Breast epithelium (tissue), 4 donors: Measurements from ENCODE around the gene MYL9. TPM values are rescaled to one million over a fixed set of nuclear protein-coding genes. Genes with fewer than 3 reads are reported as not detected.
A peak's percentile ranks its signal among the peaks of the same experiment; 100 is the strongest.

Experiments
- DNase-seq, 2 donors: peaks; one replicate each; pipeline ENCODE4 v3.0.0-alpha.2; 2019; ENCODE audit warnings: low spot score in 2 of 2
- H3K27ac ChIP-seq, 2 donors: fragments of 200-600 bp; sonication (generic) in 1 of 2; one replicate each; pipeline ENCODE4 v1.5.1; 2016 to 2019; ENCODE audit warnings: mild to moderate bottlenecking in 1 of 2
- H3K27me3 ChIP-seq, 2 donors: fragments of 200-600 bp; sonication (generic) in 1 of 2; one replicate each; pipeline versions ENCODE4 v1.5.1 to v1.6.0; 2017 to 2019; ENCODE audit warnings: control low read depth in 1 of 2, mild to moderate bottlenecking in 1 of 2
- H3K36me3 ChIP-seq: fragments of 200-600 bp; one replicate; pipeline ENCODE4 v1.5.1; 2019
- H3K4me1 ChIP-seq, 2 donors: fragments of 200-600 bp; sonication (generic); one replicate each; pipeline ENCODE4 v1.5.1; 2016 to 2019; ENCODE audit warnings: control low read depth in 1 of 2
- H3K4me3 ChIP-seq, 3 donors: fragments of 200-600 bp; sonication (generic); 1 replicate in 2 of 3; 2 replicates in 1 of 3; pipeline ENCODE4 v1.5.1; 2016 to 2019; ENCODE audit warnings: mild to moderate bottlenecking in 3 of 3, moderate library complexity in 2 of 3
- H3K9me3 ChIP-seq, 2 donors: fragments of 200-600 bp; sonication (generic) in 1 of 2; one replicate each; pipeline ENCODE4 v1.5.1; 2016 to 2019; ENCODE audit warnings: control low read depth in 1 of 2
- POLR2A ChIP-seq: fragments of 450-650 bp; IDR thresholded peaks from one replicate; pipeline ENCODE4 v1.6.1; 2016; ENCODE audit warnings: antibody characterized with exemption, mild to moderate bottlenecking, moderate library complexity
- POLR2AphosphoS5 ChIP-seq, 3 donors: sonication (generic); formaldehyde crosslinking; IDR thresholded peaks; one replicate each; pipeline ENCODE4 v1.6.1; 2017; ENCODE audit warnings: antibody characterized with exemption in 3 of 3
- intact Hi-C: fragments of 100-400 bp; cut with DNase I; formaldehyde crosslinking; loops from one replicate; pipeline ENCODE4 v1.15.1; 2023; ENCODE audit warnings: low total_unique reads
- total RNA-seq, 3 donors: library from RNA; depleted of rRNA; stranded (reverse); fragments of >200 nt; gene quantifications; one replicate each; pipeline ENCODE4 v1.1.0, GENCODE V29; 2016
- TF ChIP-seq, protein P1 (sequence below), 3 donors: fragments of 450-650 bp; IDR thresholded peaks; one replicate each; pipeline ENCODE4 v1.5.1; 2016 to 2017; ENCODE audit warnings: antibody characterized with exemption in 3 of 3, mild to moderate bottlenecking in 3 of 3, moderate library complexity in 3 of 3

The MYL9 gene
- total RNA-seq, 3 donors from 2014 or later, result 72.9 to 112 (median 91.8) TPM

DNA sequence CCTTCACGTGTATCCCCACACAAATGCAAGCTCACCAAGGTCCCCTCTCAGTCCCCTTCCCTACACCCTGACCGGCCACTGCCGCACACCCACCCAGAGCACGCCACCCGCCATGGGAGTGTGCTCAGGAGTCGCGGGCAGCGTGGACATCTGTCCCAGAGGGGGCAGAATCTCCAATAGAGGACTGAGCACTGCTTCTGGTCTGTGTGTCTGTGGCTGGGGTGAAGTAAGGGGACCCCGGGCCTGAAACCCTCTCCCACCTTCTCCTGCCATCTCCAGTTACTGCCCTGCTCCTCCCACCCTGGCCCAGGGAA lies 8.3 kb downstream of the MYL9 start:
- intact Hi-C loops, result no loop called here
- Histone ChIP-seq H3K27ac (peak overlapping the region in 1 of 2 donors; percentile 68), H3K4me3 (no peak overlapping the region), H3K9me3 (no peaks in the 10 kb centered on the region), H3K4me1 (peaks cover 0 to under 1% of the 10 kb centered on the region in 2 donors), H3K36me3 (no peaks in the 10 kb centered on the region), H3K27me3 (no peaks in the 10 kb centered on the region)
- no peak for DNase-seq
- TF ChIP-seq POLR2AphosphoS5 (IDR thresholded peaks at IDR 0.05), result peak in 1 of 3 donors; percentile 39
- TF ChIP-seq, protein P1, sequence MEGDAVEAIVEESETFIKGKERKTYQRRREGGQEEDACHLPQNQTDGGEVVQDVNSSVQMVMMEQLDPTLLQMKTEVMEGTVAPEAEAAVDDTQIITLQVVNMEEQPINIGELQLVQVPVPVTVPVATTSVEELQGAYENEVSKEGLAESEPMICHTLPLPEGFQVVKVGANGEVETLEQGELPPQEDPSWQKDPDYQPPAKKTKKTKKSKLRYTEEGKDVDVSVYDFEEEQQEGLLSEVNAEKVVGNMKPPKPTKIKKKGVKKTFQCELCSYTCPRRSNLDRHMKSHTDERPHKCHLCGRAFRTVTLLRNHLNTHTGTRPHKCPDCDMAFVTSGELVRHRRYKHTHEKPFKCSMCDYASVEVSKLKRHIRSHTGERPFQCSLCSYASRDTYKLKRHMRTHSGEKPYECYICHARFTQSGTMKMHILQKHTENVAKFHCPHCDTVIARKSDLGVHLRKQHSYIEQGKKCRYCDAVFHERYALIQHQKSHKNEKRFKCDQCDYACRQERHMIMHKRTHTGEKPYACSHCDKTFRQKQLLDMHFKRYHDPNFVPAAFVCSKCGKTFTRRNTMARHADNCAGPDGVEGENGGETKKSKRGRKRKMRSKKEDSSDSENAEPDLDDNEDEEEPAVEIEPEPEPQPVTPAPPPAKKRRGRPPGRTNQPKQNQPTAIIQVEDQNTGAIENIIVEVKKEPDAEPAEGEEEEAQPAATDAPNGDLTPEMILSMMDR (IDR thresholded peaks at IDR 0.05), result no peak

DNA sequence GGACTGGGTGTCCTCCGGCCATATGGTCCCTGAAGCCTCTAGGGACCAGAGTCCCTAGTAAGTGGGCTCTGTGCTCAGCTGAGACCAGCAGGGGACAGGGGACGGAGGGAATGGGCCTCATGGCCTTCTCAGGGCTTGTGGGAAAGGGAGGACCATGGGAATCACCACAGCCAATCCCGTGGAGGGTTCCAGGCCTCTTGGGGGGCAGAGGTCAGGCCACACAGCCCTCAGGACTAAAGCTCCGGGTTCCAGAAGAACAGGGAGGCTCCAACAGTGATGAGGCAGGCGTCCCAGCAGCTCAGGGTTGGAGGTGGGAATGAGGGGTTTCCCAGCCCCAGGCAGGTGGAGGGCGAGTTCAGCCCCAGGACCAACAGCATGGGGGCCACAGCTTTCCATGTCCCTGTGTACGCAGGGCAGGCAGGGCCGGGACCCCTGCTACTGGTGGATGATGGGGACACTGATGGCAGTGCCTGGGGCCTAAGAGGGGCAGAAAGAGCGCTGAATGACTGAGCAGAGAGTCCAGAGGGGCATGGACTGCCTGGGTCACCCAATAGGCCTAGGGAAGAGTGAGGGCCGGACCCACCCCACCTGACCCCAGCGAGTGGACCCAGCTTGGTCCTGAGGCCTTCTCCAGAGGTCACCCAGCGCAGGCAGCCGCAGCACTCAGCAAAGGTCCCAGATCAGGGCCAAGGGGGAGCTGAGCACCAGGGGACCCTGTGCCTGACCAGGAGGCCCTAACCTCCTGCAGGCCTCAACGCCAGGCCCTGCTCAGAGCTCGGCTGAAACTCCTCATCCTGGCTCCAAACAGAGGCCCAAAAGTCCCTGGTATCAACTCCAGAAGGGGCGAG lies 8.8 kb downstream of the MYL9 start:
- DNase-seq, result no peak
- TF ChIP-seq POLR2AphosphoS5 (IDR thresholded peaks at IDR 0.05) (no peak), POLR2A (no peak)
- TF ChIP-seq, protein P1 (IDR thresholded peaks at IDR 0.05), result no peak
- intact Hi-C loops, result no loop called here
- peak overlapping the region; percentile 54 to 68 for H3K27ac ChIP-seq
- H3K9me3 ChIP-seq, result no peaks in the 10 kb centered on the region
- no peak overlapping the region for H3K4me3 ChIP-seq
- no peaks in the 10 kb centered on the region for H3K27me3 ChIP-seq
- no peaks in the 10 kb centered on the region for H3K36me3 ChIP-seq
- no peaks in the 10 kb centered on the region for H3K4me1 ChIP-seq

DNA sequence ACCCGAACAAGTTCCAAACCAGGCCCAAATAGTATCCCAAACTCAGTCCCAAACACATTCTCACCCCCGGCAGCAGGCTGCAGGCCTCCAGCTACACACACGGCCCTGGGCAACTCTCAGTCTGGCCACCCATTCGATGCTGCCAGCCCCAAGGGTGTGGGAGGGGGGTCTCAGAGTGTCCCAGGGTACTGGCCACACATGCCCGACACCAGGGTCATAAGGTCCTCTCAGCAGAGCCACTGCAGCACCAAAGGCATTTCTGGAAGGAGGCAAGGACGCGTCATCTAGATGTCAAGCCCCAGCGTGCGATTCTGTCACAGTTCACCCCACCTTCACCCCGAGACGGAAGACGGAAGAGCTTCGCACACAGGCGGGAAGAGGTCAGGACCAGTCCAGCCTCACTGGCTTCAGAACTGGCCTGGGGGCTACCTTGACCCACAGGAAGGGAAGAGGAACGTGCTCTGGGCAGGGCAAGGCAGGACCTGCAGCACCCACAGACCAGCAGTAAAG lies 9.5 kb downstream of the MYL9 start:
- no peaks in the 10 kb centered on the region for H3K4me1 ChIP-seq
- DNase-seq, result no peak
- intact Hi-C loops, result no loop called here

DNA sequence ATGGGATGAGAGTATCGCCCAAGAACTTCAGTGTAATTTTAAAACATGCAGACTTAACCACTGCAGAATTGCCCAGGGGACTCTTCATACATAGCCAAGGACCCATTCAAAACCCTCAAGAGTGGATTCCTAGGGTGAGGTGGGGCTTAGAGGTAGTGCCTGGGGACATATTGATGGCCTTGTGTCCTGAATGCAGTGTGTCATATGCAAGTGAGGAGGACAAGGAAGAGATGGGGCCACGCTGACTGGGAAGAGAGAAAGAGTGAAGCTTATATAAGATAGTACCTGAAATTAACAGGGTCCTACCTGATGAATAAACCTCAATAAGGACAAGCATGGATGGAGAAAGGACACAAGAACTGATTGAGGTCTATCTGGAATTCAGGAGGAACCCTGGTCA lies 13.9 kb downstream of the MYL9 start:
- Histone ChIP-seq H3K36me3 (no peaks in the 10 kb centered on the region), H3K4me3 (no peak overlapping the region), H3K4me1 (no peaks in the 10 kb centered on the region), H3K27me3 (no peaks in the 10 kb centered on the region), H3K9me3 (no peaks in the 10 kb centered on the region), H3K27ac (no peak overlapping the region)
- TF ChIP-seq, protein P1 (IDR thresholded peaks at IDR 0.05), result no peak
- TF ChIP-seq POLR2A, result no peak
- no peak for TF ChIP-seq POLR2AphosphoS5 (IDR thresholded peaks at IDR 0.05)
- intact Hi-C loops, result no loop called here
- no peak for DNase-seq

More for the DNA sequence above, 9.5 kb downstream of the MYL9 start:
- TF ChIP-seq POLR2A (no peak), POLR2AphosphoS5 (IDR thresholded peaks at IDR 0.05) (peak in 1 of 3 donors; percentile 18)
- Histone ChIP-seq H3K9me3 (no peaks in the 10 kb centered on the region), H3K27ac (peak overlapping the region; percentile 54 to 68), H3K27me3 (no peaks in the 10 kb centered on the region), H3K36me3 (no peaks in the 10 kb centered on the region), H3K4me3 (no peak overlapping the region)

DNA sequence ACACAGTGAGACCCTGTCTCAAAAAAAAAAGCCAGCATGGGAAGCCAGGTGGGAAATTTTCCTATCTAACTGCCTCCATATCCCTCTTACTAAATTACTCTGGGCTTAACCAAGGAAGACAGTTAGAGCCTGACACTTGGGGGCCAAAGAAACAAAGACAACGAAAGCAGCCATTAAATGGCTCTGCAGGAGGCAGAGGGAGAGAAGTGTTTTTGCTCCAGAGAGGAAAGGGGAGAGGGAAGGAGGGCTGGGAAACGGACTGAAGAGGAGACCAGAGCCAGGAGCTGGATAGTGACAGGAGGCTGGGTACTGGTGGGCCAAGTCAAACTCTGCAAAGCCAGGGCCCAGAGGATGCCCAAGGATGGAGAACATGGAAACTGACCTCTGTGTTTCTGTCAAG lies 21.4 kb downstream of the MYL9 start:
- intact Hi-C loops, result no loop called here
- Histone ChIP-seq H3K4me1 (no peaks in the 10 kb centered on the region), H3K27me3 (no peaks in the 10 kb centered on the region), H3K36me3 (no peaks in the 10 kb centered on the region), H3K9me3 (peaks cover 0 to 6% of the 10 kb centered on the region in 2 donors), H3K27ac (no peak overlapping the region), H3K4me3 (no peak overlapping the region)
- TF ChIP-seq POLR2A (no peak), POLR2AphosphoS5 (IDR thresholded peaks at IDR 0.05) (no peak)
- TF ChIP-seq, protein P1 (IDR thresholded peaks at IDR 0.05), result no peak
- no peak for DNase-seq
